Measurements from ENCODE around the gene ILRUN. TPM values are rescaled to one million over a fixed set of nuclear protein-coding genes. Genes with fewer than 3 reads are reported as not detected.
A peak's percentile ranks its signal among the peaks of the same experiment; 100 is the strongest.
"Not testable (repeated sequence)": the region's sequence is repeated elsewhere in the genome, so short reads cannot be mapped to it uniquely, and the experiment has no call there.

Gene ILRUN
- total and polyA plus RNA-seq, 9 of the 15 experiments (the other 6 are each of a cell fraction or from before 2014, with no cell fraction given) = 24.9 to 78.9 (median 53.4) TPM

- TF ChIP-seq, protein P1, sequence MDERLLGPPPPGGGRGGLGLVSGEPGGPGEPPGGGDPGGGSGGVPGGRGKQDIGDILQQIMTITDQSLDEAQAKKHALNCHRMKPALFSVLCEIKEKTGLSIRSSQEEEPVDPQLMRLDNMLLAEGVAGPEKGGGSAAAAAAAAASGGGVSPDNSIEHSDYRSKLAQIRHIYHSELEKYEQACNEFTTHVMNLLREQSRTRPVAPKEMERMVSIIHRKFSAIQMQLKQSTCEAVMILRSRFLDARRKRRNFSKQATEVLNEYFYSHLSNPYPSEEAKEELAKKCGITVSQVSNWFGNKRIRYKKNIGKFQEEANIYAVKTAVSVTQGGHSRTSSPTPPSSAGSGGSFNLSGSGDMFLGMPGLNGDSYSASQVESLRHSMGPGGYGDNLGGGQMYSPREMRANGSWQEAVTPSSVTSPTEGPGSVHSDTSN (CRISPR knock-in tag; IDR thresholded peaks at IDR 0.05; ENCODE audit: low read depth) = not testable (repeated sequence)
- TF ChIP-seq, protein P1 (tag; conservative IDR thresholded peaks at IDR 0.05; ENCODE audit: low read depth) = peak; percentile 69
- 0 out of 2 replicates have a peak, but pooled peaks have one; percentile 36 for TF ChIP-seq FOXJ2 (tag; IDR thresholded peaks at IDR 0.05)
These were observed 16.3 kb downstream of the ILRUN start (continued) for GRCh38 chr6:34680313-34680712.

DNA sequence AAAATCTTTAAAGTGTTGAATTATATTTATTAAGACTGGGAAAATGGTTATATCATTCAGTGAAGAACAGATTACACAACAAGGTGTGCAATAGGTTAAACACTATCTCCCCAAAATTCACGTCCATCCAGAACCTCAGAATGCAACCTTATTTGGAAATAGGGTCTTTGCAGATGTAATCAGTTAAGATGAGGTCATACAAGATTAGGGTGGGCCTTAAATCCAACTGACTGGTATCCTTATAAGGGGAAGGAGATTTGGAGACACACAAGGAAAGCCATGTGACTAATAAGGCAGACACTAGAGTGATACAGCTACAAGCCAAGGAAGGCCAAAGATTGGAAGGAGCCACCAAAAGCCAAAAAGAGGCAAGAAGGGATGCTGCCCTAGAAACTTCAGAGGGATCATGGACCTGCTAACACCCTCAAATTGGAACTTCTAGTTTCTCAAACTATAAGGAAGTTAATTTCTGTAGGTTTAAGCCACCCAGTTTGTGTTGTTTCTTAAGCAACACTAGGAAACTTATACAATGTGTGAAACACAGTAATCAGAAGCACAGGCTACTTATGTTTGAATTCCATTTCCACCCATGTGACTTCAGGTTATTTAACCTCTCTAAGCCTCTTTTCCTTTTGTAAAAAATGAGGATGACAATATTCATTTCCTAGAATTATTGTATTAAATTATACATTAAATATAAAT lies 16.9 kb downstream of the ILRUN start:
- Histone ChIP-seq H3K27me3 (ENCODE audit: control insufficient read depth in 2 of 2, insufficient read depth in 2 of 2, low read length in 2 of 2) (no peaks in the 10 kb centered on the region), H3K4me1 (replicated peaks in 1 of 2; ENCODE audit: control insufficient read depth in 2 of 2, insufficient read depth in 2 of 2, low read length in 2 of 2) (peaks cover 16 to 19% of the 10 kb centered on the region in 2 experiments), H3K27ac (ENCODE audit: extremely low read depth, low read depth, low read length) (peak overlapping the region; percentile 68)
- TF ChIP-seq FOXJ2 (tag; IDR thresholded peaks at IDR 0.05) = 0 out of 2 replicates have a peak, but pooled peaks have one; percentile 34
- 0 out of 2 replicates have a peak, but pooled peaks have one; percentile 6 for TF ChIP-seq ZNF134 (CRISPR knock-in tag; conservative IDR thresholded peaks at IDR 0.05)
- TF ChIP-seq ATF7 (IDR thresholded peaks at IDR 0.05) = peak; percentile 94
- TF ChIP-seq L3MBTL2 (IDR thresholded peaks at IDR 0.05) = peak; percentile 16; the same call in 1 of the 2 replicates
- TF ChIP-seq, protein P2, sequence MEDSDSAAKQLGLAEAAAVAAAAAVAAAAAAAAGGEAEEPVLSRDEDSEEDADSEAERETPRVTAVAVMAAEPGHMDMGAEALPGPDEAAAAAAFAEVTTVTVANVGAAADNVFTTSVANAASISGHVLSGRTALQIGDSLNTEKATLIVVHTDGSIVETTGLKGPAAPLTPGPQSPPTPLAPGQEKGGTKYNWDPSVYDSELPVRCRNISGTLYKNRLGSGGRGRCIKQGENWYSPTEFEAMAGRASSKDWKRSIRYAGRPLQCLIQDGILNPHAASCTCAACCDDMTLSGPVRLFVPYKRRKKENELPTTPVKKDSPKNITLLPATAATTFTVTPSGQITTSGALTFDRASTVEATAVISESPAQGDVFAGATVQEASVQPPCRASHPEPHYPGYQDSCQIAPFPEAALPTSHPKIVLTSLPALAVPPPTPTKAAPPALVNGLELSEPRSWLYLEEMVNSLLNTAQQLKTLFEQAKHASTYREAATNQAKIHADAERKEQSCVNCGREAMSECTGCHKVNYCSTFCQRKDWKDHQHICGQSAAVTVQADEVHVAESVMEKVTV (CRISPR knock-in tag; IDR thresholded peaks at IDR 0.05) = no peak
- TF ChIP-seq DLX4 (CRISPR knock-in tag; IDR thresholded peaks at IDR 0.05) = no peak
- peak; percentile 27; the same call in 1 of the 2 replicates for TF ChIP-seq JUND (IDR thresholded peaks at IDR 0.05; ENCODE audit: borderline replicate concordance, low read depth, low read length)
- TF ChIP-seq JUND (tag; IDR thresholded peaks at IDR 0.05; ENCODE audit: borderline replicate concordance, low read depth, low read length) = peak; percentile 31; the same call in 1 of the 3 replicates
- TF ChIP-seq, protein P3, sequence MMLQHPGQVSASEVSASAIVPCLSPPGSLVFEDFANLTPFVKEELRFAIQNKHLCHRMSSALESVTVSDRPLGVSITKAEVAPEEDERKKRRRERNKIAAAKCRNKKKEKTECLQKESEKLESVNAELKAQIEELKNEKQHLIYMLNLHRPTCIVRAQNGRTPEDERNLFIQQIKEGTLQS (IDR thresholded peaks at IDR 0.05) = peak; percentile 72; the same call in 1 of the 2 replicates
- TF ChIP-seq, protein P3 (CRISPR knock-in tag; conservative IDR thresholded peaks at IDR 0.05) = no peak
- TF ChIP-seq SRF (CRISPR knock-in tag; IDR thresholded peaks at IDR 0.05) = peak in 1 of 2 experiments; percentile 89; a peak in 2 of 4 replicates
- no peak for TF ChIP-seq KDM2B (CRISPR knock-in tag; IDR thresholded peaks at IDR 0.05)

More for the DNA sequence above, 16.9 kb downstream of the ILRUN start:
- 48% methylated on average over 1 of the region's 1 CpG for WGBS (ENCODE audit: insufficient coverage, low coverage, missing lambda C conversion rate)
- intact Hi-C loops (cut with micrococcal nuclease) (no loop called here), in situ Hi-C loops (cut with MboI) (no loop called here)
- ChIA-PET POLR2A (interaction anchor here (1.0 to 2.1 kb wide), 3 partner anchors 12 to 30 kb away, joined by 3 to 4 read pairs (median 3); no protein-coding TSS in a partner anchor), CTCF (ENCODE audit: low intra/inter-chr PET ratio) (no interaction called here)
- H4K20me1 ChIP-seq (replicated peaks; ENCODE audit: control insufficient read depth, insufficient read depth, low read length) = peaks cover 2% of the 10 kb centered on the region; the same call in 1 of the 2 replicates
- no TSS peak for BruUV-seq (replicated peaks)
- no peaks in the 10 kb centered on the region for H3K9me1 ChIP-seq (ENCODE audit: control insufficient read depth, insufficient read depth, low read length)
- FAIRE-seq (peak; percentile 42), DNase-seq (ENCODE audit: extremely low read depth in 1 of 4, low spot score in 3 of 4) (no peak), ATAC-seq (peak; percentile 65)
- H2AFZ ChIP-seq (ENCODE audit: low read depth, low read length) = no peak overlapping the region; the same call in 1 of the 2 replicates
- H3K4me3 ChIP-seq = no peak overlapping the region
- H3K4me2 ChIP-seq (ENCODE audit: insufficient read depth, low read length) = no peak overlapping the region
- H3K9me3 ChIP-seq (replicated peaks; ENCODE audit: control insufficient read depth, insufficient read depth, low read depth, low read length) = no peaks in the 10 kb centered on the region
- H3K79me2 ChIP-seq (ENCODE audit: control insufficient read depth, insufficient read depth, low read length) = peaks cover 93% of the 10 kb centered on the region
- H3K36me3 ChIP-seq (ENCODE audit: control insufficient read depth, insufficient read depth, low read length) = peaks cover 15% of the 10 kb centered on the region; the same call in 1 of the 3 replicates
- 0 out of 4 replicates have a peak overlapping the region, but pooled peaks of 1 of the 2 experiments have one; percentile 35 for H3K9ac ChIP-seq (ENCODE audit: insufficient read depth in 1 of 2, low read depth in 2 of 2, low read length in 2 of 2)

Measured in K562 (cell line).